ENCODE measurements around the gene TRAPPC12.
"Not testable (repeated sequence)": the region's sequence is repeated elsewhere in the genome, so short reads cannot be mapped to it uniquely, and the experiment has no call there.

Gene TRAPPC12

DNA sequence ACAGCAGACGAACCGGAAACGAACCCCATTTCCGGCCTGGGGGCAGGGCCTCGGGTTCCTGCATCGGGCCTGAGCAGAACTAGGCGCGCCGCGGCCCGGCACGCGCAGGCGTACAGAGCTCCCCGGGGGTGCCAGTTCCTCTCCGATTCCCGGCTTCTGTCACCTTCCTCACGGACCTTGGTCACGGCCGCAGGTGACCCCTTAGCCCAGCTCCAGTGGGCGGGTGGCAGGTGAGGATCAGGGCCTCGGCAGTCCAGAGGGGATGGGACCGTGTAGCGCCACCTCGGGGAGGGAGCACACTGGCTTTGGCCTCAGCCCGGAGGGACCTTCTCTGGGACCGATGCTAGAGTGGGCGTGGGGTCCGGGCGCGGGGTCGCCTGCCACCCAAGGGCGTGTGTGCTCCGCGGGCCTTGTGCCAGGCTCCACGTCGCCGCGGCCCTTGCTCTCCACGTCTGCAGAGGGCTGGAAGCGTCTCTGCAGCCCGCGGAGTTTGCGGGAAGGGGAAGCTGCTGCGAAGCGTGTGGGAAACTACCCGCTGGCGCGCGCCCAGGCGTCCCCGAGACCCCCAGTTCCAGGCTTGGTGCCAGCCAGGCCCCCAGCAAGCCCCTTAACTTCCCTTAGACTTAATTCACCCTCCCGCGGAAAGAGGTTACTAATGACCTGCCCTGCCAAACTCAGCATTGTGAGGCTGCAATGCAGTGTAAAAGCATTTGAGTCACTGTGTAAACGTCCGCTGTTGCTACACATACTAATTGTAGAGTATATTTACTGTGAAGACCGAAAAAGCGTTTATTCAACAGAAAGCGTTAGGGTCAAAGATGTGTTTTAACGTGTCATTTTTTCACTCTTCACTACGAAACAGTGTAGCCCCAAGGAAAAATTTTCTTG is at the start of gene TRAPPC12:
Gene TRAPPC12 (plus strand): TSS at position 48 of the 888 bp plus-strand sequence. CDS start 7,930 bp downstream, outside the sequence.
- peak; percentile 78 to 88 for DNase-seq

DNA sequence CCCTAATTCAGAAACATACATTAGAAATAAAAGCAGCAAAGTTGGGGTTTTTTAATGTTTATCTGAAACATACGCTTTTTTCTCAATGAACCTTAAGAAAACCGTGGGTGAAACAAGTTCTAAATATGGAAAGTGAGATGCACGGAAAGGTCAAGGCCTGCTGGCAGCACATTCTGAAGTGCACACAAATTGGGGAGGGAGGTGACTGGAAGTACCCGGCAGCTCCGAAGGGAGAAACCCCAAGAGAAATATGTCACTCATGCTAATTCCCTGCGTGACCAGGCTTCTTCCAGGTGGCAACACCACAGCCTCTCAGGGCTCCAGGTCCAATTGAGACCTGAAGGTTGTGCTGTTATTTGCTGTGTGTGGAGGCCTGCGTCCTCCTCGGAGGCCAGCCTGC is 47.4 kb upstream of the TRAPPC12 start:
- DNase-seq: no peak

DNA sequence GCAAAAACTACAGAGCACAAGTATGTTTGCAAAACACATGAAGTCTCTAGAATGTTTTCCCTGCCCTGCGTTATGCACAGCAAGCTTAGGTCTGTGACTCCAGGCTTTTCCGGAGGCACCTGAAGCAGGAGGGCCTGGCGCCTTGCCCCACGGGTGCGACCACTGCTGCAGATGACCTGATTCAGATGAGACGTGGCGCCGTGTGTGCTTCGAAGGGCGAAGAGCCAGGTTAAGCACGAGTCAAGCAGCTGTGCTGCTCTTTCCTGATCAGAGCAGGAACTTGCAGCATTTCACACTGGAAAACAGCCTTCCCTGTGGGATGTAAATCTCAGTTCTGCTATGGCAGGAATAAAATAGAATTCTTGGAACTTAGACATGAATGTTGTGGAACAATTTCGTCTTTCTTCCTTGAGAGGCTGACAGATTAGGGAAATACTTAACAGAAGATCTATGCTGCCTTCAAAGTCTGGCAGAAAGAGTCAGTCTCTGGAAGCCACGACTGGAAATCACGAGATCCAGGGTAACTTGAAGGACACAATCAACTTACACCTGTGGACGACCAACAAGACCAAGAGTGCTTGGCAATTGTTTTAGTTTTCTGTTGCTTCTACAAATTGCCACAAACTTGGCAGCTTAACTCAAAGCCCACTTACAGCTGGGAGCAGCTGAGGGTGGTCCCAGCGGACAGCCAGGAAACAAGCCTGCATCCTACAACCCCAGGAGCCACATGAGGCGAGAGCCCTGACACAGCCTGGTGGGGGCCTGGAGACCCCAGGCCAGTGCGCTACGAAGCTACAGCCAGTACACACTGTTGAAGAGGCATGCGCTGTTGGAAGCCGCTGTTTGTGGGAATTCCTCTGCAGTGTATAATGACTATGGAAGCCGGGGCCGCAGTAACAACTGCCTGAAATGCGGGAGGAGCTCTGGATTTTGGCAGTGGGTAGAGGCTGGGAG is 44.8 kb upstream of the TRAPPC12 start:
- DNase-seq: no peak

DNA sequence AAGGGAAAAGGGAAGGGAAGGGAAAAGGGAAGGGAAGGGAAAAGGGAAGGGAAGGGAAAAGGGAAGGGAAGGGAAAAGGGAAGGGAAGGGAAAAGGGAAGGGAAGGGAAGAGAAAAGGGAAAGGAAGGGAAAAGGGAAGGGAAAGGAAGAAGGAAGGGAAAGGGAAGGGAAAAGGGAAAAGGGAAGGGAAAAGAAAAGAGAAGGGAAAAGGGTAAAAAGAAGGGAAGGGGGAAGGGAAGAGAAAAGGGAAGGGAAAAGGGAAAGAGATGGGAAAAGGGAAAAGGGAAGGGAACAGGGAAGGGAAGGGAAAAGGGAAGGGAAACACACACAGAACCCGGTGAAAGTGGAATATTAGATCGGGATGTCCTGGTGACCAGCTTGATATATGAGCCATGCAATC is 42.6 kb upstream of the TRAPPC12 start:
- no peak for DNase-seq

DNA sequence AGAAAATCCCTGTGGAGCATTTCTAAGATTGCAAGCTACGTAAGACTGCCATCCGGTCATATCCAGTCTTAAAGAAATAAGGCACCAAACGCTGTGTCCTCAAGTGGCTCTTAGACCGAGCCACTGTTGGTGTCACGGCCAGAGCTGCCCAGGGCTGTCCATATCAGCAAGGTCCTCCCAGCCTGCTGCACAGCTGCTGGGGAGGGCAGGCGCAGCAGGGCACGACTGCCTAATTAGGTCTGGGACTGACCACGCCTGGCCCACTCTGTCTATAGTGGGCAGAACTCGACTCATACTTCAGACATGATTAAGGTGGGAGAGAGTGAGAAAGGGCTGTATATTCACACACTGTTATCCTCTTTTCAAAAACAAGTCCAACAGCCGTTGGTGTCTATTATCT is 41.2 kb upstream of the TRAPPC12 start:
- no peak for DNase-seq

DNA sequence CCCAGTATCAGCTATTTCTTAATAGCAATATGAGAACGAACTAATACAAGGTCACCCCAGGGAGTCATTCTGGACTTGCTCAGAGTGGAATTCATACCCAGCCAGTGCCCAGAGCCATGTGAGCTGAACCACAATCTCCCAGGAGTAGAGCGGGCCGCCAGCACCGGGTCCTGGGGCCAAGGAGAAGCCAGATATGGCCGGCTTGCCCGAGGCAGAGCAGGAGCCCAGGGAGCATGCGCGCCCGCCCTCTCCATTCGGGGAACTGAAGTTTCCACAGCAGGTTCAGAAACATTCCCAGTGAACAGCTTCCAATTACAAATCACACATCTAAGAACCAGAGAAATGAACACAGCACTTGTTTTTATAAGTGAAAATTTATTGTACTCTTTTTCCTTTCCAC is 39.4 kb upstream of the TRAPPC12 start:
- DNase-seq: no peak

DNA sequence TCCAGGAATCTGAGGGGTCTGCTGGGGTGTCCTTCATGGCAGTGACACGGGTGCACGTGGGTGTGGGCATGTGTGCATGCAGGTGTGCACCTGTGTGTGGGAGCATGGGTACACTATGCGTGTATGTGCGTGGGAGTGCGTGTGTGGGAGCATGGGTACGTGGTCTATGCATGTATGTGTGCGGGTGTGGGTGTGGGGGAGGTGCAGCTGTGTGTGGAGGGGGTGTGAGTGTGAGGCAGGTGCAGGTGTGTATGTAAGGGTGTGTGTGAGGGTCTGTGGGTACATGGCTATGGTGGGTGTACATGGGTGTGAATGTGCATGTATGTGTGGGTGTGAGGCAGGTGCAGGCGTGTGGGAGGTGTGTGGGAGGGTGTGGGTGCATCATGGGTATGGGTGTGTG is 38.2 kb upstream of the TRAPPC12 start:
- no peak for DNase-seq

DNA sequence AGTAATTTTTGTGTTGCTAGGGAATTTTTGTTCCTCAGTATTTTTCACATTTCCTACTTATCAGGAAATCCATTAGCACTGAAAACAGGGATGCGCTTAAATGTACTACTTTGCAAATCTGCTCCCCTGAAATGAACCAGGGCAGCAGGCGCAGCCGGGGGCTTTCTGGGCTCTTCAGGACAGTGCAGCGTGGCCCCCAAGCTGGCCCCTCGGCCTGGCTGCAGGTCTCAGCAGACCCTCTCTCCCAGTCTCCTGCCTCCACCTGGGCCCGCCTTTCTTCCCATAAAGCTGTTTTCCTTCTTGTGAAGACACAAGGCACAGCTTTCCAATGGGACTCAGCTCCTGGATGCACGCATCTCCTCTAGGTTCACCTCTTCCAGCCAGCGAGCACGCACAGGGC is 37.2 kb upstream of the TRAPPC12 start:
- DNase-seq: no peak

DNA sequence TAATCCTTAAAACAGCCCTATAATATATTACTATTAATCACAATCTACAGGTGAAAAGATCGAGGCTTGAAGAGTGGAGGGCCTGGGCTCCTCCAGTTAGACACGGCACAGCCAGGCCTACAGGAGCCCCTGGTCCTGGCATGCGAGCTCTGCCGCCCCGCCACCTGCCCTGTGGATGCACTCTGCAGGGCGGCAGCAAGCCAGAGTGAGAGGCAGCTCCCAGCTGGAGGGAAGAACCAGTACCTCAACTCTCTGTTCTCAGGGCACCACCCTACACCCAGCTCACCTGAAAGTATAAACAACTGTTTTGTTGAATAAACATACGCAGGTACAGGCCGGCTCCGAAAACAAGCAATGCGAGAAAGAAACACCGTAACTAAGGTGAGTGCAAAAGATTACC is 36.5 kb upstream of the TRAPPC12 start:
- no peak for DNase-seq

DNA sequence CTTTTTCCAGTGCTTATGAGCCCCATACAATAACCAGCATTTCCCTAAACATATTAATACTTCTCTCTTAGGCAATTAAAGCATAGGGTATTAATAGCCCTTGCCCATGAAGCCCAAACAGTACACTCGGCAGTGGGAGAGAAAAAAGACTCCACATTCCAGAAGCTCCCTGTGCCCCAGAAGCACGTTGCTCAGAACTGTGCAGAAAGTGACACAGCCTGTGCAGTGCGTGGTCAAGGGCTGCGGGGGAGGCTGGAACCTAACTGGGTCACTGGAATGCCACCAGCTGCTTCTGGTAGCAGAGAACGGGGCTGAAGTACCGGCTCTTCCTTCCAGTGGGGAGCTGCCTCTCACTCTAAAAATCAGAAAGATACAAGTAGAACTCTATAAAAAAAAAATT is 34.6 kb upstream of the TRAPPC12 start:
- no peak for DNase-seq

DNA sequence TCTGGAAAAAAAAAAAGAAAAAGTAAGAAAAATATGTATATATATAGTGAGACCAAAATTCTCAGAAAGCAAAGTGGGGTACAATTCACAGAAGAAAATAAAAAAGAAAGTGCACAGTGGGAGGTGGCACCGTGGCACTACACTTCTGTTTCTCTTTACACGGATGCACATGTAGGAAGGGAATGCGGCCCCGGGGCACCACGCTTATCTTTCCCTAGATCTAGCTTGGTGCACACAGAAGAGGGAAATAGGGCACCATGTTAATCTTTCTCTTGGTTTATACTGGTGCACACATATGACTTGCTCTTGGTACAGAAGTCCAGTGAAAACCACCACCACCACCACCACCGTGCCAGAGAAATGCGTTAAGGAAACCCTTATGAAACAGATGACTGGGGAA is 33.9 kb upstream of the TRAPPC12 start:
- no peak for DNase-seq

DNA sequence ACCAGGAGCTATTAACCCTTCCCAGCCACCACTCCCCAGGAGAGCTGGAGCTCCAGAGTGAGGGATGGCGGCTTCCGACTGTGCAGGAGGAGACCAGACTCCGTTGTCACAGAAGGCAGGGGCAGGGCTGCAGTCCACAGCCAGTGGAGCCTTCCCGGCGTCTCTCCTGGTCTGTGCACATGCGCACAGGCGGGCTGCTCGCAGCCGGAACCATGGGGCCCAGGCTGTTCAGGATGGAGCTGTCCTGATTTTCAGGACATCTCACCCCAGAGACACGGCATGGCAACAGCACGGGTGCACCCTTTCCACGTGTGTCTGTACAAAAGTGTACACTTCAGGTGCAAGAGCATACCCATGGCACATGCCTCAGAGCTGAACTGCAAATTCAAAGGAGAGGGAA is 30.7 kb upstream of the TRAPPC12 start:
- no peak for DNase-seq

DNA sequence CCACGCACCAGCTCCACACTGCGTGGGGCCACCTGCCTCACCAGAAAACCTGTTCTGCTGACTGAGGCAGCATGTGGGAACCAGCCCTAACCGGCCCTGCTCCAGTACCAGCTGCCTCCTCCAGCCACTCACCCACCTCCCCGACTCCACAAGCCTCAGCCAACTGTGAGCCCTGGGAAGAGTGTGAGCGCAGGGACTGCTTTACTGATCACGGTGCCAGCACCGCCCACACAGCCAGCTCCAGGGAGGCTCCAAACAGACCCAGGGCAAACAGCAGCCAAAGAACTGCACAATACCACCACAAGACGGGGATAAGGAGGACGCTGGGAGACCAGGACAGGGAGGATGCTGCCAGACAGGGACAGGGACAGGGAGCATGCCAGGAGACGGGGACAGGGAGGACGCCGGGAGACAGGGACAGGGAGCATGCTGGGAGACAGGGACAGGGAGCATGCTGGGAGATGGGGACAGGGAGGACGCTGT is 30.2 kb upstream of the TRAPPC12 start:
- DNase-seq: no peak

DNA sequence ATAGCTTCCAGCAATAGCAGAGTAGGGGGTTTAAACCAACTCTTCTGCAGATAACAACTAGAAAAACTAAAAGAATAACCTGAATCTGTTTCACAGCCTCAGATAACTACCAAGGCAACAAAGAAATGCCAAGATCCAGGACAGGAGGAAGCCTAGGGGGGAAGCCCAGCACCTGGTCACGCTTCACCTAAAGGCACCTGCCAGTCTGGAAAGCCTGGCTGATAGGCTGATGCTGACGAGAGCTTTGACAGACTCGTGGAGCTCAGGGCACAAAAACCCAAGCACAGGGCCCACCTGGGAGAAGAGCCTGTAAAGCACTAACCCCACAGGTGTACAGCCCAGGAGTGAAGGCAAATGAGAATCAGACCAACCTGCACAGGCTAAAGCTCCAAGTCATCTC is 24.5 kb upstream of the TRAPPC12 start:
- no peak for DNase-seq

DNA sequence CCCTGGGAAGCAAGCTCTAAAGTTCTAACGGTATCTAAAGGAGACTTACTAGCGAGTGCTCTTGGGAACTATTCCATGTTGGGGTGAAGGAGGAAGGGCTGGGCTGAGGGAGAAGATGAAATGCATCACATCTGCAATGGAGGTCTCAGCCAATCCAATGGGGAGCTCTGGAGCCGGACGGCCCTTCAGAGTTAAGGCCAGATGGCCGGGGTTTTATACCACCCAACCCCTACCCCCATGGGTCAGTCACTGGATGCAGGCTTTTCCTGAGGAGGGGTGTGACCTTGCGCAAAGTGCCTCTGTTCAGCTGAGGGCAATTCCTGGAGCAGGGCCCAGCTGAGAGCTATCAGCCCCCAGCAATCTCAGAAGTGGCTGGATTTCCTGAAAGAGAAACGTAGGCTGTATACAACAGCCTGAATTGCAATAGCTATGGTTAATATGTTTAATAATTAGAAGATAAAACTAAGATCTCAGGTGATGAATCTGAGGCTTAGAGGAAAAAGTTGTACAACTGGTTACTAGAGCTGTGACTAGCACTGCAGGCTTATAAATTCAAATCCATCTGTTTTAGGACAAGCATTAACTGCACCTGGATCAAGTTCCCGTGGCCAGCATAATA is 23.4 kb upstream of the TRAPPC12 start:
- no peak for DNase-seq

DNA sequence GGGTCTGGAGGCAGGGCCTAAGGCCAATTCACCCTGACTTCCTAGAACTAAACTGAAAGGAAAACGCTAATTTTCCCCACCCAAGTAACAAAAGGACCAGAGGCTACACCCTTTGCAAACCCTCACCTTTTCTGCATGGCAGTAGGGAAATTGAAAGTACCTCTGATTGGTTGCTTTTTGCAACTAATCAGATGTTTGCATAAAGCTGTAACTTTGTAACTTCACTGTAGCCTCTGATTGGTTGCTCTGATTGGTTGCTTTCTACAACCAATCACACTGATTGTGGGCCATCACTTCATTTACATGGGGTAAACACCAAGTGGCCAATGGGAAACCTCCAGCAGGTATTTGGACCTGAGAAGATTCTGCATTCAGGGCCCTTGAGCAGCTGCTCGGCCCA is 22.7 kb upstream of the TRAPPC12 start:
- no peak for DNase-seq

DNA sequence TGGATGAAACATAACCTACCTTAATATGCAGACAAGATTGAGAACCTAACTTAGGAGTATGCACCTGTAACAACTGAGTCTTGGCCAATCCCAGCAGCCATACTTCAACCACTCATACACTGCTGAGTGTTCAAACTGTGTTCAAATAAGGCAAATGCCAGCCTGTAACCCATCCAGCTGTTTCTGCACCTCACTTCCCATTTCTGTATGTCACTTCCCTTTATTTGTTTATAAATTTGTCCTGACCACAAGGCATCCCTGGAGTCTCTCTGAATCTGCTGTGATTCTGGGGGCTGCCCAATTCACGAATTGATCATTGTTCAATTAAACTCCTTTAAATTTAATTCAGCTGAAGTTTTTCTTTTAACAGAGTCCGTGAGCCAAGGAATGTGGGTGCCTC is 22.0 kb upstream of the TRAPPC12 start:
- not testable (repeated sequence) for DNase-seq

DNA sequence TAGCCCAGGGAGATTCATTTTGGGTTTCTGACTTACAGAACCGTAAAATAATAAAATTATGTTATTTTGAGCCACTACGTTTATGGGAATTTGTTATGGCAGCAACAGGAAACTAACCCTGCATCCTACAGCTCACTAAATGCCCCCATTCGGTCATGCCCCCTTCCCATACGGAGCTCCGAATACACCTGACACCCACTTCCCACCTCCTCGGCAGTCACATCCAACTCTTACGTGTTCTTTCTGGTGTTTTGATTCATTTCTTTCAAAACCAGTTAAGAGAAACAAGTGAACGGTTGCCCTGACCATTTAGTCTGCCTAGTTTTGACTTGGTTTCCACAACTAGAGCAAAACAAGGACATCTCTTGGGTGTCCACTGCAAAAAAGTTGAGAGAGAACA is 21.6 kb upstream of the TRAPPC12 start:
- no peak for DNase-seq

DNA sequence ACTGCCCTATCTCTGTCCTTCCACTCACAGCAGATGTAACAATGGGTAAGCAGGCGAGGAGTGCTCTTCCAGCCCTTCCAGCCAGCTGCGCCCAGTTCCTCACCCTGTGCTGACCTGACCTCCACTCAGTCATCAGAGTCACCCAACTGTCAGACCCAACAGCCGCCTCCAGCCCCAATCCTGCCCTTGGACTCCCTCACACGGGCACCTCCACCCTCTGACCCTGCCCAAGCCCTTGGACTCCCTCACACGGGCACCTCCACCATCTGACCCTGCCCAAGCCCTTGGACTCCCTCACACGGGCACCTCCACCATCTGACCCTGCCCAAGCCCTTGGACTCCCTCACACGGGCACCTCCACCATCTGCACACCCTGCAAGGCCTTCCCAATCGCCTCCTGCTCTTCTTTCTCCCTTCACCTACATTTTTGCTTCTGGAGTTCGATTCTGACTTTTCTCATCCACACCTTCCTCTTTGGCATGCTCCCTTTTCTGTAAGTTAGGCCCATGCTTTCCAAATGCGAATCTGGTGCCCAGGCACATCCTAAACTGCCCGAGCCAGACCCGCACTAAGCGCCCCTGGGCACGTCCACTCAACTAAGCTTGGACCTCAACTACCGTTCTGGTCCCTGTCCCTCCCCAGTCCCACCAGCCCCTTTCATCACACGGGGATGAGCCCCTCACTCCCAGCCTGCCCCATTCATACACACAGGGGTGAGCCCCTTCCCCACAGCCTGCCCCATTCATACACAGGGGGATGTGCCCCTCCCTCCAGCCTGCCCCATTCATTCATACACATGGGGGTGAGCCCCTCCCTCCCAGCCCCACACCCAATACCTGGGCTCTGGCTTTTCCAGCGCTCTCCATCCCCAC is 17.7 kb upstream of the TRAPPC12 start:
- no peak for DNase-seq

DNA sequence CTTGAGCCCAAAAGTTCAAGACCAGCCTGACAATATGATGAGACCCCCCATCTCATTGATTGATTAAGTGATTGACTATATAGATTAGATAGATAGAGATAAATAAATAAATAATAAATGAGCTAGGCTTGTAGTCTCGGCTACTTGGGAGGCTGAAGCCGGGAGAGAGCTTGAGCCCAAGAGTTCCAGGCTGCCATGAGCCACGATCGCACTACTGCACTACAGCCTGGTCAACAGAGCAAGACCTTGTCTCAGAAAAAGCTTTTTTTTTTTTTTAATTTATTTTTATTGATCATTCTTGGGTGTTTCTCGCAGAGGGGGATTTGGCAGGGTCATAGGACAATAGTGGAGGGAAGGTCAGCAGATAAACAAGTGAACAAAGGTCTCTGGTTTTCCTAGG is 14.3 kb upstream of the TRAPPC12 start:
- no peak for DNase-seq

DNA sequence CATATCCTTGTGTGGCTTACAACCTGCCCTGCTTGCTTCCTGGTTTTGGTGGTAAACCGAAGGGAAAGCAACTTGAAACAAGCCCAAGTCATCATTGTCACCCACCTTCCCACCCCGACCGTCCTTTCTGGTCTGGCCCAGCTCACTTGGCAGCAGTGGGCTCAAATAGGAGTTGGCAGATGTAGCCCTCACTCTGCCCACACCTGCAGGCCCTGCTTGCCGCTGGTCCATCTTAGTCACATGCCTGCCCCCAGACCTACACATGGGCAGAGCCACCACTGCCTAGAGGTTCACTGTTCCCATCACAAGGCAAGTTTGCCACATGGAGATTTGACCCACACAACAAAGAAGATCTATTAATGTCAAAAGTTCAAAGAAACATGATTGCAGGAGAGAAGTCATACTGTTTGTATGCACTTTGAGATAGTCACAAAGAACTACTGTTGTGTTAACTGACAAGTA is 11.2 kb upstream of the TRAPPC12 start:
- no peak for DNase-seq

All from NCI-H1930 (cell line).